Muscle layer of colon (tissue), 2 donors: ENCODE results near the gene SLC38A10.
A peak's percentile ranks its signal among the peaks of the same experiment; 100 is the strongest.

Experiments
- H3K27ac ChIP-seq: one replicate; pipeline ENCODE4 v1.7.0; 2013; ENCODE audit warnings: low read depth, mild to moderate bottlenecking, low read length, moderate library complexity
- H3K27me3 ChIP-seq, 2 donors: one replicate each; pipeline ENCODE4 v1.7.0; 2013; ENCODE audit warnings: low read length in 2 of 2, mild to moderate bottlenecking in 2 of 2; ENCODE audit not compliant: insufficient read depth in 2 of 2, control insufficient read depth in 1 of 2
- H3K36me3 ChIP-seq: one replicate; pipeline ENCODE4 v1.7.0; 2013; ENCODE audit warnings: mild to moderate bottlenecking, low read length; ENCODE audit not compliant: insufficient read depth
- H3K4me1 ChIP-seq: one replicate; pipeline ENCODE4 v1.7.0; 2013; ENCODE audit warnings: mild to moderate bottlenecking, low read length; ENCODE audit not compliant: insufficient read depth
- H3K4me3 ChIP-seq, 2 donors: one replicate each; pipeline ENCODE4 v1.7.0; 2013; ENCODE audit warnings: low read length in 2 of 2, low read depth in 1 of 2, mild to moderate bottlenecking in 1 of 2, moderate library complexity in 1 of 2
- H3K9ac ChIP-seq: one replicate; pipeline ENCODE4 v1.7.0; 2013; ENCODE audit warnings: low read length
- H3K9me3 ChIP-seq: one replicate; pipeline ENCODE4 v1.7.0; 2013; ENCODE audit warnings: mild to moderate bottlenecking, low read length
- donor health status: abdominal sarcoma.
- donor health status: Adenocarcinoma of cecum.

Gene SLC38A10

DNA sequence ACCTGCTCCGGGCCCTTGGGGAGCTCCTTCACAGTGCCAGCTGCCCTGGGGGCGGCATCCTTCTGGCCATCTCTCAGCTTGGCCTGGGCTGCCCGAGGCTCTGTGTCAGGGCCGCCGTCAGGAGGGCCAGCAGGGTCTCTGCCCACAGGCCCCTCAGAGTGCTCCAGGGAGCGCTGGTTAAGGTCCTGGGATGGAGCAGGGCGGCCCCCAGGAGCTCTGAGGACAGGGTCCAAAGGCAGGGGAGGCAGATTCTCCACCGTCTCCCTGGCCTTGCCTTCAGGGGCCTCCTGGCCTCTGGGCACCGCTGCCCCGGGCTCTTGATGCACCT, 48.8 kb downstream of the SLC38A10 start:
- Histone ChIP-seq H3K4me1 (no peaks in the 10 kb centered on the region), H3K9ac (no peak overlapping the region), H3K4me3 (no peak overlapping the region), H3K27me3 (no peaks in the 10 kb centered on the region), H3K36me3 (peaks cover 12% of the 10 kb centered on the region), H3K9me3 (no peaks in the 10 kb centered on the region), H3K27ac (no peak overlapping the region)

DNA sequence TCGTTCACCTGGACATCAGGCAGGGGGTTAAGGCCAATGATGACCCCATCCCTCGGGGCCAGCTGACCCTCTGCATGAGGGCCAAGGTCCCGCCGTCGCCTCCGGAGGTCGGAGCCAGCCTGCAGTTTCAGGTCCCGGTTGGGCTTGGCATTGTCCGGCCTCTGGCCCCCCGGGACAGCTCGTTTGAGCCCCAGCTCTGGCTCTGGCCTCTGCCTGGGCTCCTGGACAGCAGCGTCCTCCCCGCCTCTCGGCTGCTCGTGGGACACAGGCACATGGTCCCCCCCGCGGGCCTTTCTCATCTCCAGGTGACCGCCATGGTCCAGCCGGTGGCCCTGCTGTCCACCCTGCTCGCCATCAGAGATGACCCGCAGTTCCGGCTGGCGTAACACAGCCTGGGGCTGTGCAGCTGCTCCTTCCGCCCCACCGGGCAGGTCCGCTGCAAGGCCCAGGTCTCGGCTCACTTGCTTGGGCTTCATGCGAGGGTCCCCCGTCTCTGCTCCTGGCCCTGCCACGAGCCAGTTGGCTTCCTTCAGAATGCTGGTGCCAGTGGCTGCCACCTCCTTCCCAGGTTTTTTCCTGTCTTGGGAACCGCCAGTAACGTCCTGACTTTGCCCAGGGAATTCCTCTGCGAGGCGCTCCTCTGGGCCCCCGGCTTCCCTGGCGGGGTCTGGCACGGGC, 49.3 kb downstream of the SLC38A10 start:
- Histone ChIP-seq H3K27me3 (no peaks in the 10 kb centered on the region), H3K4me3 (no peak overlapping the region), H3K27ac (no peak overlapping the region), H3K4me1 (peaks cover 2% of the 10 kb centered on the region), H3K36me3 (peaks cover 7% of the 10 kb centered on the region), H3K9me3 (no peaks in the 10 kb centered on the region), H3K9ac (no peak overlapping the region)

DNA sequence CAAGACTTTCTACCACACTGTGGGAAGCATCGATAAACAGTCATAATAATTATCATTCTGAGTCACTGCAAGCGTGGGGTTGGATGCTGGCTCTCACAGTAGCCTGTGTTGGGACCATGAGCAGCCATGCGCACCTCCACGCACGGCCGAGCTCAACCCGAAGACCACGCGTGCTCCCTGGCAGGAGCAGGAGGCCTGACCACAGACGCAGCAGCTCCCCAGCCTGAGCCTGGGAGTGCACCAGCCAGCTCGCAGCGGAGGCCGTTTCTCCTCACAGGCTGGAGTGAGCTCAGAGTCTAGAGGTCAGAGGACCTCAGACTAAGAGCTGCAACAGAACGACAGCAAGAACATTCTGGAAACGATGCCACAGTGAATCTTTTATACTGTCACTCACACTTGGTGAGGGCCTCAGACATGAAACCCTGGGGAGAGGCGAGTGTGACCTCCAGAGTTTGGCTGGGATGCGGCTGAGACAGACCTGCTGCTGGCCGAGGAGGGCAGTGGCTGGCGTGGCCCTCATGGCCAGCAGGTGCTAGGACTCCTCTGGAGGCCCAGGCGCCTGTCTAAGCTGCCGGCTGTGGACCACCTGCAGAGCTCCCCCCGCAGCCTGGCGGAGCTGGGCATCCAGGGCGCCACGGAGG, 50.0 kb downstream of the SLC38A10 start:
- peaks cover 9% of the 10 kb centered on the region for H3K4me1 ChIP-seq
- H3K9me3 ChIP-seq, result no peaks in the 10 kb centered on the region
- no peaks in the 10 kb centered on the region for H3K27me3 ChIP-seq
- no peak overlapping the region for H3K4me3 ChIP-seq
- H3K9ac ChIP-seq, result no peak overlapping the region
- peaks cover 4% of the 10 kb centered on the region for H3K36me3 ChIP-seq
- H3K27ac ChIP-seq, result no peak overlapping the region

GRCh38 chr17:81244358-81245023, 50.6 kb downstream of the SLC38A10 start:
- H3K9ac ChIP-seq, result no peak overlapping the region

DNA sequence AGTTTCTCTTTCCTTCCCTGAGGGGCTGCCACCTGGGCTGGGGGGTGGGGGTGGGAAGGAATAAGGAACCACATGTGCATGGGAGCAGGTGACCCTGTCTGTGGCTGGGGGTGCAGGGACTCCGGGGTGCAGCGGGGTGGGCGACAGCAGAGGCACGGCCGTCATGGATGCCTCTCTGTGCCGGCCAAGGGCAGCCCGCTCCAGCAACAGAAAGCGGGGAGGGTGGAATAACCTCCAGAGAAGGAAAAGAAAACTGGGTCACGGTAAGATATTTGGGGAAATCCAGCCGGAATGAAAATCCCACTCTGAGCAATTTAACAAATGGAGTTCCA, 51.8 kb downstream of the SLC38A10 start:
- H3K9me3 ChIP-seq, result no peaks in the 10 kb centered on the region
- no peaks in the 10 kb centered on the region for H3K36me3 ChIP-seq
- H3K4me3 ChIP-seq, result no peak overlapping the region
- no peak overlapping the region for H3K27ac ChIP-seq
- no peak overlapping the region for H3K9ac ChIP-seq
- peaks cover 15% of the 10 kb centered on the region for H3K4me1 ChIP-seq
- no peaks in the 10 kb centered on the region for H3K27me3 ChIP-seq

More at GRCh38 chr17:81244358-81245023, 50.6 kb downstream of the SLC38A10 start:
- no peak overlapping the region for H3K27ac ChIP-seq
- H3K36me3 ChIP-seq, result peaks cover 2% of the 10 kb centered on the region
- H3K4me1 ChIP-seq, result peaks cover 13% of the 10 kb centered on the region
- no peaks in the 10 kb centered on the region for H3K27me3 ChIP-seq
- H3K4me3 ChIP-seq, result no peak overlapping the region
- no peaks in the 10 kb centered on the region for H3K9me3 ChIP-seq

DNA sequence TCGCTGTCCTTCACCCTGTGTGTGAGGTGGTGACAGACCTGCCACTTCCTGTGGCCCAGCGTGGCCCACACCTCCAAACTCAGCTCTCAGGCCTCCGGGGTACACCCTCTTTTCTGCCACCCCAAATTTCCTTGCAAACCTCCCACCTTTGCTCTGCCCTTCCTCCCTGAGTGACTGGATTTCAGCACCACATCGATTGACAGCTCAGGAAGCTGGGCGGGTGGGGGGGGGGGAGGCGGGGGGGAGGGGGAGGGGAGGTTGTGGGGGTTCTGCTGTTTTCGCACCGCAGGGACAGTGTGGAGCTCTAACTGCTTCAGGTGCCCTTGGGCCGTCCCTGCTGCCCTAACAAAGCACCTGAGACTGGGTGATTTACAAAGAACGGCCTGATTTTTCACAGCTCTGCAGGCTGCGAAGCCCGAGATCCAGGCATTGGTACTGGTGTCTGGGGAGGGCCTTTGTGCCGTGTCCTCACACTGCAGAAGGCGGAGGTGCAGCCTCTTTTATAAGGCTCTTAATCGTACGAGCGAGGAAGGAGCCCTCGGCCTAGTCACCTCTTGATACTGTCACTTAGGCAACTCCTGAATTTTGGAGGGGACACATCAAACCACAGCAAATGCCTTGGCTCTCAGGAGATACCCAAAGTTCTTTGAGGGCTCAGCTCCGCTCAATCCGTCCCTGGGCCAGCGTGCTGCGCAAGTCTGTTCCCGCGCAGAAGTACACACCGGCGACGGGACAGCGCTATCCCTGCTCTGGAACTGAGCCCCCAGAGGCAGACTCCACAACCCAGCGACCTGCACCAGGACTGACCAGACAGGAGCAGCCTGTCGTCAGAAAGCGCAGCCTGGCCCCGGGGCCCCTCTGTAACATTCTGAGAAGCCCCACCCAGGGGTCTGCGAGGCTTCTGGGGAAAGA, 52.4 kb downstream of the SLC38A10 start:
- Histone ChIP-seq H3K27ac (no peak overlapping the region), H3K9ac (no peak overlapping the region), H3K9me3 (no peaks in the 10 kb centered on the region), H3K4me1 (peaks cover 21% of the 10 kb centered on the region), H3K36me3 (no peaks in the 10 kb centered on the region), H3K27me3 (no peaks in the 10 kb centered on the region), H3K4me3 (no peak overlapping the region)

DNA sequence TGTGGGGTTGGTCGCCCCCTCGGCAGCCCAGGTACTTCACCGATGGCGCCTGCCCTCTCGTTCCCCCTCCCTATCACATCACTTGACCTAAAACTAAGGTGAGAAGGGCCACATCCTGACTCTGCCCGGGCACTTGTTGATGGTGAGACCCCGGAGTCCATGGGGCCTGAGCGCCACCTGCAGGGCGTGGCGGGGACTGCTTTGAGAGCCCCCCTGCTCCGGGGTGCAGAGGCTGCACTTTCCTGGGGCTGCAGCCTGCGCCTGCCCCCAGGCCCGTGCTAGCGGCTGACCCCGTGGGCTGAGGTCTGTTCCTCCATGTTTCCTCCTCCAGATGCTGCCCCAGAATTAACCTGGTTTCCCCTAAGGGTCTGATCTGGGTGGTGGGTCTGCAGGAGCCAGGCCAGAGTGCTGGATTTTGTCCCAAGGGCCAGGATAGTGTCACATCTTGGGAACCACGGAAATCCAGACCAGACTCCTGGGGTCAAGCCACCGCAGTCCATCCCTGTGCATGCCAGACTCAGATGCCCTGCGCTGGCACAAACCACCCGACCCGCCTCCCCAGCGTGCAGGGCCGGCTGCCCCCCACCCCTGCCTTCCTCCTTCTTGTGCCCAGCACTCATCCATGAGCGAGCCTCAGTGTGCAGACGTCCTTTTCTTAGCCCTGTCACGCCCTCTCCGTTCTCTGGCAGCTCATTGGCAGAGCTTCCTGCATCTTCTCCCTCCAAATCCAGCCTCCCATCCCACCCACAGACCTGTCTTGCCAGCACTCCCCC, 53.3 kb downstream of the SLC38A10 start:
- Histone ChIP-seq H3K27me3 (no peaks in the 10 kb centered on the region), H3K9ac (no peak overlapping the region), H3K4me1 (peaks cover 29% of the 10 kb centered on the region), H3K4me3 (no peak overlapping the region), H3K36me3 (no peaks in the 10 kb centered on the region), H3K9me3 (no peaks in the 10 kb centered on the region), H3K27ac (no peak overlapping the region)

GRCh38 chr17:81241203-81241602, 53.9 kb downstream of the SLC38A10 start:
- no peak overlapping the region for H3K4me3 ChIP-seq
- no peak overlapping the region for H3K27ac ChIP-seq
- no peaks in the 10 kb centered on the region for H3K9me3 ChIP-seq
- H3K27me3 ChIP-seq, result no peaks in the 10 kb centered on the region
- H3K4me1 ChIP-seq, result peaks cover 31% of the 10 kb centered on the region
- H3K9ac ChIP-seq, result no peak overlapping the region
- H3K36me3 ChIP-seq, result no peaks in the 10 kb centered on the region

DNA sequence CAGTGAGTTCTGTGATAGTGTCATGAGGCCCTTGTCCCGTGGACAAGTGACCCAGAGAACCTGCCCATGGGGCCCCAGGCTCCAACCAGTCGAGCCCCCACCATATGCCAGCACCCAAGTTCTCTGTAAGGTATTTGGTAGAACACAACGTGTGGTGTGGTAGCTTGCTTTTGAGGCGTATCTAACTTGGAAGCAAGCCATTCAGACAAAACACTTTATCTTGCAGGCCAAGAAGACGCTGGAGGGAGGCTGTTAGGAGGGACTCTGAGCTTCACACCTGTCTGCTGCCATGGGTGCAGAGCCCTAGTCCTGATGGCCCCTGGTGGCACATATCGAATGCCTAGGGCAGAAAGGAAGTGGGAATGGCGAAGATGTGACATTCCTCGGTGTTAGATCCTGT, 54.3 kb downstream of the SLC38A10 start:
- H3K9me3 ChIP-seq, result no peaks in the 10 kb centered on the region
- H3K4me3 ChIP-seq, result no peak overlapping the region
- H3K36me3 ChIP-seq, result no peaks in the 10 kb centered on the region
- no peak overlapping the region for H3K9ac ChIP-seq
- no peaks in the 10 kb centered on the region for H3K27me3 ChIP-seq
- no peak overlapping the region for H3K27ac ChIP-seq
- peaks cover 31% of the 10 kb centered on the region for H3K4me1 ChIP-seq

DNA sequence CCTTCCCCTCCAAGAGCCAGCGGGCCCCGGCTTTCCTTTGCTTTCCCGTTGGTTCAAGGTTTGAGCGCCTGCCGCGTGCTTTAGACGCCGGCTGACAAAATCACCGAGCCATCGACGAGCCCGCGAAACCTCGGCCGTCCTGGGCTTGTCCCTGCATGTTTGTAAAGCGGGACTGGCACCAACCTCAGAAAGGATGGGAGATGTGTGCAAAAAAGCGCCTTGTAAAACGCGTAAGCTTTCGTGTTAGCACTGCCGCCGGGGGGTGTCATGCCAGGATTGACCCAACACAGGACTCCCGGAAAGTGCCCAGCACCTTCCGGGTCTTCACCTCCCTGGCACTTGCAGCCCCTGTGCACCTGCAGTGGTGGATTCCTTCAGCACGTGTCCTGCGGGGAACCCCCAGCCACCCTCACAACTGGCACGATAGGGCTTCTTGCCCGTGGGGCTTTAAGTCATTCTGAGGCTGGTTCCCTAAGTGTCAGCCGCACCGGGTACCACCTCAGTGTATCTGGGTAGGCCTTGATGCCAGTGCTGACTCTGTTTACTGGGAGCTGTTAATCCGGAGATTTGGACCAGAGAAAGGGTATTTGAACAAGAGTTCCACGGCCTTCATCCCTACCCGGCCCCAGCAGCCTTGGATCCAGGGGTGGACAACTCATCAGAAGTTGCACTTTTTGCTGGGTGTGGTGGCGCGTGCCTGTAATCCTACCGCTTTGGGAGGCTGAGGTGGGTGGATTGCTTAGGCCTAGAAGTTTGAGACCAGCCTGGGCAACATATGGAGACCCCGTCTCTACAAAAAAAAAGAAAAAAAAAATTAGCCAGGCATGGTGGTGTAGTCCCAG, 55.2 kb downstream of the SLC38A10 start:
- peak overlapping the region; percentile 78 for H3K9ac ChIP-seq
- H3K27ac ChIP-seq, result peak overlapping the region; percentile 74
- no peaks in the 10 kb centered on the region for H3K36me3 ChIP-seq
- H3K4me3 ChIP-seq, result peak overlapping the region; percentile 70 to 77
- H3K4me1 ChIP-seq, result peaks cover 31% of the 10 kb centered on the region
- H3K9me3 ChIP-seq, result no peaks in the 10 kb centered on the region
- no peaks in the 10 kb centered on the region for H3K27me3 ChIP-seq
